RWPE1 (cell line): ENCODE measurements around the gene SEMA3E.

ENCODE experiments used
- CTCF ChIA-PET: fragments of 350-600 bp; sonication (Branson Sonifier 250); formaldehyde crosslinking; extraction: SDS; loops from one replicate; lab custom pipeline; 2021; lab: Yijun Ruan, JAX
- POLR2A ChIA-PET: fragments of 400-600 bp; formaldehyde crosslinking; extraction: SDS; loops from one replicate; lab custom pipeline; 2020; ENCODE audit warnings: antibody characterized with exemption; ENCODE audit not compliant: low non-redundant PET; lab: Yijun Ruan, JAX
- DNase-seq: peaks from one replicate; pipeline ENCODE4 v3.0.0; 2012; ENCODE audit warnings: low spot score
- H3K27ac ChIP-seq: fragments of 450-650 bp; 2 replicates; pipeline ENCODE4 v1.5.1; 2017
- TF ChIP-seq, protein P1 (sequence below): fragments of 450-650 bp; conservative IDR thresholded peaks from 2 replicates; pipeline ENCODE4 v1.5.1; 2017; ENCODE audit warnings: low read depth, mild to moderate bottlenecking

Gene SEMA3E

GRCh38 chr7:83325083-83325482, 323.9 kb downstream of the SEMA3E start:
- TF ChIP-seq, protein P1, sequence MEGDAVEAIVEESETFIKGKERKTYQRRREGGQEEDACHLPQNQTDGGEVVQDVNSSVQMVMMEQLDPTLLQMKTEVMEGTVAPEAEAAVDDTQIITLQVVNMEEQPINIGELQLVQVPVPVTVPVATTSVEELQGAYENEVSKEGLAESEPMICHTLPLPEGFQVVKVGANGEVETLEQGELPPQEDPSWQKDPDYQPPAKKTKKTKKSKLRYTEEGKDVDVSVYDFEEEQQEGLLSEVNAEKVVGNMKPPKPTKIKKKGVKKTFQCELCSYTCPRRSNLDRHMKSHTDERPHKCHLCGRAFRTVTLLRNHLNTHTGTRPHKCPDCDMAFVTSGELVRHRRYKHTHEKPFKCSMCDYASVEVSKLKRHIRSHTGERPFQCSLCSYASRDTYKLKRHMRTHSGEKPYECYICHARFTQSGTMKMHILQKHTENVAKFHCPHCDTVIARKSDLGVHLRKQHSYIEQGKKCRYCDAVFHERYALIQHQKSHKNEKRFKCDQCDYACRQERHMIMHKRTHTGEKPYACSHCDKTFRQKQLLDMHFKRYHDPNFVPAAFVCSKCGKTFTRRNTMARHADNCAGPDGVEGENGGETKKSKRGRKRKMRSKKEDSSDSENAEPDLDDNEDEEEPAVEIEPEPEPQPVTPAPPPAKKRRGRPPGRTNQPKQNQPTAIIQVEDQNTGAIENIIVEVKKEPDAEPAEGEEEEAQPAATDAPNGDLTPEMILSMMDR = no peak
- no peak for DNase-seq
- ChIA-PET CTCF (no interaction called here), POLR2A (no interaction called here)
- H3K27ac ChIP-seq = no peak overlapping the region

- ChIA-PET POLR2A (no interaction called here), CTCF (no interaction called here)
- TF ChIP-seq, protein P1 = no peak
- DNase-seq = no peak
- H3K27ac ChIP-seq = no peak overlapping the region
These were observed 324.3 kb downstream of the SEMA3E start for GRCh38 chr7:83324596-83324995.

DNA sequence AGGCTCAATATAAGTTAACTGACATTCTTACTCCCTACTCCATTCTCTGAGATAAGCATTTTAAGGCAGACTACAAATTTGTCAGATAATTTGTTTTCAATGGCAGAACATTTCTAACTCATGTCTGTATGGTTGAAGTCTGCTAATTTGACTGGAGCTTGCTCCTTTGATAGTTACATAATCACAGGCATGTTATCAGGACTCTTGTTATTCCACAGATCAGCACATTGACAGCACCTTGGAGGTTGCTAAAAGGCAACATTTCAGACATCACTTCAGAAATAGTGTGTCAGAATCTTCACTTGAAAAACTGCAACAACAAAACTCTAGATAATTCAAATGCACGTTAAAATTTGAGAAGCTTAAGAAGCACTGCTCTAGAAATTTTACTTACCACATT, 327.9 kb downstream of the SEMA3E start:
- TF ChIP-seq, protein P1 = no peak
- no peak overlapping the region for H3K27ac ChIP-seq
- DNase-seq = no peak
- POLR2A ChIA-PET = no interaction called here
- CTCF ChIA-PET = no interaction called here

- POLR2A ChIA-PET = no interaction called here
- CTCF ChIA-PET = no interaction called here
- DNase-seq = no peak
- no peak overlapping the region for H3K27ac ChIP-seq
- TF ChIP-seq, protein P1 = no peak
These were observed 335.0 kb downstream of the SEMA3E start for GRCh38 chr7:83313931-83314330.
